HG02623 (cell line): ENCODE data around the gene CAMKMT.
A peak's percentile ranks its signal among the peaks of the same experiment; 100 is the strongest.

Experiments used
- ATAC-seq: cut with Tn5 transposase; IDR thresholded peaks from one replicate; pipeline ENCODE4 v1.9.1; 2021; ENCODE audit warnings: moderate library complexity; ENCODE audit not compliant: unreplicated experiment

Gene CAMKMT

DNA sequence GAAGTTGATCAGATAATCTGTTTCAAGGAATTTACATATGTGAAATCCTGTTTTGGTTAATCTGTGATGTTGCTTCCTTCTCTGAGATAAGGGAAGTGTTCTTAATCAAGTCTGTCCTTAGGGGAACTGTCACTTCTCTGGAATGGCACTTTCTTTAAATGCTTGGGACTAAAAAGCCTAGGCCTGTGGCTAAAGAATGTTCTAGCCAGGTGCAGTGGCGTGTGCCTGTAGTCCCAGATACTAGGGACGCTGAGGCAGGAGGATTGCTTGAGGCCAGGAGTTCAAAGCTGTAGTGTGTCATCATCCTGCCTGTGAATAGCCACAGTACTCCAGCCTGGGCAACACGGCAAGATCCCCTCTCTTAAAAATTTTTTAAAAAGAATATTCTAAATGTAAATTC, 362.2 kb downstream of the CAMKMT start:
- ATAC-seq, result no peak

GRCh38 chr2:44730593-44730992, 368.8 kb downstream of the CAMKMT start:
- no peak for ATAC-seq

GRCh38 chr2:44731505-44731904, 369.8 kb downstream of the CAMKMT start:
- ATAC-seq, result peak; percentile 91

DNA sequence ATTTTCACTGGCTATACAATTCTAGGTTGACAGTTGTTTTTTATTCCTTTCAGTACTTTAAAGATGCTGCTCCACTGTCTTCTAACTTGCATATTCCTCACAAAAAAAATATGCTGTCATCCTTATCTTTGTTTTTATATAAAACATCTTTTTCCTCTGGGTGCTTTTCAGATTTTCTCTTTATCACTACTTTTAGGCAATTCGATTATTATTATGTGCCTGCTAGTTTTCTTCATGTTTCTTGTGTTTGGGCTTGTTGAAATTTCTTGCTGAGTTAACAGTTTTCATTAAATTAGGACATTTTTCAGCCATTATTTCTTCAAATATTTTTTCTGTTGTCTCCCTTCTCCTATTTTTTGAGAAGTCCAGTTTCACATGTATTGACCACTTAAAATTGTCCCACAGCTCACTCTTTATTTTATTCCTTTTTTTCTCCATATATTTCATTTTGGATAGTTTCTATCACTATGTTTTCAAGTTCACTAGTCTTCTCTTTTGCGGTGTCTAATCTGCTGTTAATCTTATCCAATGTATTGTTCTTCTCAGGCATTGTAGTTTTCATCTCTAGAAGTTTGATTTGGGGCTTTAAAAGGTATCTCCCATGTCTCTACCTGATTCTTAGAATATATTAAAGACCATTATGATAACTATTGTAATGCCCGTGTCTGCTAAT, 374.7 kb downstream of the CAMKMT start:
- no peak for ATAC-seq

- no peak for ATAC-seq
Observed at GRCh38 chr2:44740678-44741077, 378.9 kb downstream of the CAMKMT start.

GRCh38 chr2:44741507-44741906, 379.8 kb downstream of the CAMKMT start:
- ATAC-seq, result no peak

GRCh38 chr2:44742057-44742456, 380.3 kb downstream of the CAMKMT start:
- no peak for ATAC-seq

DNA sequence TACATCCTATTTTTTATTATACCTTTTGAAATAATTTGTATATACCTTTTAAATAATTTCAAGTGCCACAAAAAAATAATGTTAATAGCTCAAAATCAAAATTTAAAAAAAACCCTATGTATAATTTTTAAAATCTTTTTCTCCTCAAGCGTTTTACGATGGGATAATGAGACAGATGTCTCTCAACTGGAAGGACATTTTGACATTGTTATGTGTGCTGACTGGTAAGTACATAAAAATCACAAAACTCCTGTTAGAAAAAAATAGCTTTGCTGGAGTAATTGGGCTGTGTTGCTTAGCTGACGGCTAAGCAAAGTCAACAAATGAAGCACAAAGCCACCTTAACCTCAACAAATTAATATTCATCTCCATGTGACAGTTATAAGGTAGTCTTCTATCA, 381.7 kb downstream of the CAMKMT start:
- ATAC-seq, result no peak

- no peak for ATAC-seq
Observed at GRCh38 chr2:44744961-44745892, 383.5 kb downstream of the CAMKMT start.

DNA sequence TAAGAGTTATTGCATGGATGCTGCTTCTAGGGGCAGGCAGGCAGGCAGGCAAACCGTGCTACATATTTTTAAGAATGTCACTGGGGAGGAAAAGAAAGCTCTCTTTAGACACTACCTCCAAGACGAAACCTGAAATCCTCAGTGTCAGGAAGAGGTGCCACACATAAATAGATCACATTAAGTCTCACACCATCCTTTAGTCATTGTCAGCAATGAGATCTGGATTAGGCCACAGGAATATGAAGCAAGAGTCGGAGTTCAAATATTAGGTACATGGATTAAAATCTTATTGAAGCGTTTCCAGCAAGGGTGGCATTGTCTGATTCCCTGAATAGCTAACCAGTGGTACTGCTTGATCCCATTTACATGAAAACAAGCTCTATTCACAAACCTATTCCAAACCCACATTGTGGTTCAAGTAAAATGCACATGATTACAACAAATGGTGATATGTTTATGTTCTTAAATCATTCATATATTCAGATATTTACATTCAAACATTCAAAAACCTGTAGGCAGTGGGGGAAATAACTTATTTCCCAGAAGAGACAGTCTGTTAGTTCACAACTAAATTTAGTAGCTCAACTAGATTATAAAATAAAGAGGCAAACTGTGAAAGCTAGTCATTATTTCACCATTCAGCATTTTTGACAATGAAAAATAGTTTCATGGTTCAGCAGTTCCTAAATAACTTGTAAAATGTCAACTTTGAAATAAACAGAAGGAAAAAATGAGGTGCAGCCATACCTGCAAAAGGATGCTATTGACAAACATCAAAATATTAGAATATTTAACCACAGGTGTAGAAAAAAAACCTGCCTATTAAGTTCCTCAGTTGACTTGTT, 384.4 kb downstream of the CAMKMT start:
- no peak for ATAC-seq

DNA sequence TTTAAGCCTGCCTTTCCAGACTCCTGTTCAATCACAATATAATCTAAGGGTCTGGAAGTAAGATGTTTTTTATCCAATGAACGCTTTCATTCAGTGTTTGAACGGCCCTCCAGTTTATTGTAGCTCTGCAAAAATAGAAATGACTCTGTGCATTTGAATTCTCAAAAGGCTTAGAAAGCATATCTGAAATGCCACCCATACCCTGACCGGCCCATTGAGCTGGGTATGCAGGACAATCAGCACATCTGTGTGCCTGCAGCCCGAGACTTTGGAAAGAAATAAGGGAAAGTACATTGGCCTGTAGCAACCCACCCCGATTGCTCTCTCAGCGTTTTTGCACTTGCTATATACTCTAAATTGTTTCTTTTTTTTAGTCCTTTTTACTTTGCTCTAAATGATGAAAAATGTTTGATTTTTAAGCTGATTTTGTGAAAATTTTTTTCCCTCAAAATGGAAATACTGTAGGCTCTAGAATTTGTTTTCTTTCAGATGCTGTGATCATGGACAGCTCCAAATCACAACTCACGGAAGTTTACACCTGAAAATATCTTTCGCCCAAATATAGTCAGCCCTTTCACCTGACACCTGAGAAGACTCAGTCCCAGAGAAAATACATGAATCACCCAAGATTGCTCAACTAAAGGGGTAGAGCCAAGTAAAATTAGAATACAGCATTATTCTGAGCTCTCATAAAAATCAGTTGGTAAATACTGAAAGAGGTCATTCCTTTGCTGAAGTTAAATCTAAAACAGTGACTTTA, 385.3 kb downstream of the CAMKMT start:
- no peak for ATAC-seq

- ATAC-seq, result no peak
Observed at GRCh38 chr2:44747794-44748193, 386.0 kb downstream of the CAMKMT start.

DNA sequence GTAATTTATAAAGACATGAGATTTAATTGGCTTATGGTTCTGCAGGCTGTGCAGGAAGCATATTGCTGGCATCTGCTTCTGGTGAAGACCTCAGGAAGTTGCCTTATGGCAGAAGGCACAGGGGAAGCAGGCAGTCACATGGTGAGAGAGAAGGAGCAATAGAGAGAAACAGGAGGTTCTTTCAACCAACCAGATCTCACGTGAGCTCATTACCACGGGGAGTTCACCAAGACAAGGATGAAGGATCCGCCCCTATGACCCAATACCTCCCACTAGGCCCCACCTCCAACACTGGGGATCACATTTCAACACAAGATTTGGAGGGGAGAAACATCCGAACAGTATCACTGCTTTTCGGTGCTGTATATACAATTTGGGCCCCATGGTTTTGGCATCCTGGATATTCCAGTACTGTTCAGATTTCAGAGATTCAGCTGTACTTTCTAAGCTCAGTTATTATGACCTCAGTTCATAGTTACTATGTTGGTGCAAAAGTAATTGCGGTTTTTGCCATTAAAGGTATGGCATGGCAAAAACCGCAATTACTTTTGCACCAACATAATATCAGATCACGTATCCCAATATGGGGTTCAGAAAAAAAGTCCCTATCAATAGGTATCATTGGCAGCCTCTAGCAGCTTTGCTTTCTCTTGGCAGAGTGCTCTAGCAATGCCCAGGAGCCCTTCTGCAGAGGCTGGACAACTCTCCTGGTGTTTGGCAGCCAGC, 390.2 kb downstream of the CAMKMT start:
- ATAC-seq, result no peak

DNA sequence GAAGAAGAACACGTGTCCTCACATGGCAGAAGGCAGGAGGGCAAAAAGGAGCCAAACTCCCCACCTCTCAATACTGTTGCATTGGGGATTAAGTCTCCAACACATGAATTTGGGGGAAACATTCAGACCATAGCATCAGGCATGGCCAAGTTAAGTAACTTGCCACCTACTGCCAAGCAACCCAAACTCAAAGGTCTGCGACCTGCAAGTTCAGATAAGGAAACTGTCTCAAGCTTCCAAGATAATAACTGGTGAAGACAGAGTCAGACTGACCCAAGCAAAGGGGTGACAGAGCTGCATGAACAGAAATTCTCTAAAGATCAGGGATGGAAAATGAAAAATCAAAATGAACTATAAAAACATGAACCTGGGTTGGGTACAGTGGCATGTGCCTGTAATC, 391.0 kb downstream of the CAMKMT start:
- no peak for ATAC-seq

GRCh38 chr2:44753552-44754285, 392.0 kb downstream of the CAMKMT start:
- ATAC-seq, result peak; percentile 61

- no peak for ATAC-seq
Observed at GRCh38 chr2:44758591-44758990, 396.8 kb downstream of the CAMKMT start.

DNA sequence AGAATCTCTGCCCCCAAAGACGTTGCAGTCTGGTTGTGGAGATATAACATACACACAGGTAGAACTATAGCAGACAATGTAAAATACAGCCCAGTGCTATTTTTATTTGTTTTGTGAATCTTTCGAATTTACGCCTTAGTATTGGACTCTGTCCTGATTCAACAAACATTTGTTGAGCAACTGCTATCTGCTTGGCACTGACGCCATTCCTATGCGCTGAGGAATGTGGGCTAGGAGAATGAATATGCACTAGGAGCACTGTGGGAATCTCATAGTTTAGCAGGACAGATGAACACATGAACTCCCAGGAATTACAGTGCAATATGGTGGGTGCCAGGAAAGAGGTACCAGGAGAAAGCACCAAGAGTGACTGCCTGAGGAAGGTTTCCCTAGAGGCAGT, 398.1 kb downstream of the CAMKMT start:
- ATAC-seq, result no peak

- ATAC-seq, result no peak
Observed at GRCh38 chr2:44763275-44763782, 401.6 kb downstream of the CAMKMT start.

- no peak for ATAC-seq
Observed at GRCh38 chr2:44766220-44766619, 404.5 kb downstream of the CAMKMT start.
